ENCODE data around the gene FAM9A. TPM values are rescaled to one million over a fixed set of nuclear protein-coding genes. Genes with fewer than 3 reads are reported as not detected.

The FAM9A gene
- total and polyA plus RNA-seq, 4 experiments from 2014 or later = not detected

Other genes starting within 250 kb of the FAM9A start
- gene ANOS1, start 69.2 kb downstream of the FAM9A start, total RNA-seq = under 1 TPM; 0.14 to 0.15 TPM
- gene ANOS1, start 69.2 kb downstream of the FAM9A start, polyA plus RNA-seq = not detected
- not detected for gene FAM9B, start 232.7 kb upstream of the FAM9A start, total RNA-seq
- not detected for gene FAM9B, start 232.7 kb upstream of the FAM9A start, polyA plus RNA-seq